NCI-H1105 (cell line): ENCODE measurements around the gene MARCHF7.
"Not testable (repeated sequence)": the region's sequence is repeated elsewhere in the genome, so short reads cannot be mapped to it uniquely, and the experiment has no call there.

Source experiments
- DNase-seq: peaks from one replicate; lab custom pipeline; 2025; lab: John Stamatoyannopoulos, UW

The MARCHF7 gene

DNA sequence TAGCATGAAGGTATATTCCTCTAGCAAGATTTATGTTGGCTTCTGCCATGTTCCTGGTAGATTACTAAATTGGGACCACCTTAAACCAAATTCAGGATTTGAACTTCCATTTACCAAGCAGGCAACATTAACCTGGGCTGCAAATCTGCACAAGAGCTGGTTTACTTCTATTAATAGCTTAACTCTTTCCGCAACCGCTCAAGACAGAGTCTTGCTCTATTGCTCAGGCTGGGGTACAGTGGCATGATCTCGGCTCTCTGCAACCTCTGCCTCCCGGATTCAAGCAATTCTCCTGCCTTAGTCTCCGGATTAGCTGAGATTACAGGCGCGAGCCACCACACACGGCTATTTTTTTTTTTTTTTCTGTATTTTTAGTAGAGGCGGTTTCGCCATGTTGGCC is 8.4 kb downstream of the MARCHF7 start:
- no peak for DNase-seq

- no peak for DNase-seq
Measured at GRCh38 chr2:159722580-159722979, 10.3 kb downstream of the MARCHF7 start.

DNA sequence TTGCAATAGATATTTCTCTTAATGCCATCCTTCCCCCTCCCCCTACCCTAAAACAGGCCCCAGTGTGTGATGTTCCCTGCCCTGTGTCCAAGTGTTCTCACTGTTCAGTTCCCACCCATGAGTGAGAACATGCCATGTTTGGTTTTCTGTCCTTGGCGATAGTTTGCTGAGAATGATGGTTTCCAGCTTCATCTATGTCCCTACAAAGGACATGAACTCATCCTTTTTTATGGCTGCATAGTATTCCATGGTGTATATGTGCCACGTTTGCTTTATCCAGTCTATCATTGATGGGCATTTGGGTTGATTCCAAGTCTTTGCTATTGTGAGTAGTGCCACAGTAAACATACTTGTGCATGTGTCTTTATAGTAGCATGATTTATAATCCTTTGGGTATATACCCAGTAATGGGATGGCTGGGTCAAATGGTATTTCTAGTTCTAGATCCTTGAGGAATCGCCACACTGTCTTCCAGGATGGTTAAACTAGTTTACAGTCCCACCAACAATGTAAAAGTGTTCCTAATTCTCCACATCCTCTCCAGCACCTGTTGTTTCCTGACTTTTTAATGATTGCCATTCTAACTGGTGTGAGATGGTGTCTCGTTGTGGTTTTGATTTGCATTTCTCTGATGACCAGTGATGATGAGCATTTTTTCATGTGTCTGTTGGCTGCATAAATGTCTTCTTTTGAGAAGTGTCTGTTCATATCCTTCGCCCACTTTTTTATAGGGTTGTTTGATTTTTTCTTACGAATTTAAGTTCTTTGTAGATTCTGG is 12.7 kb downstream of the MARCHF7 start:
- not testable (repeated sequence) for DNase-seq

- no peak for DNase-seq
Measured at GRCh38 chr2:159725713-159726112, 13.4 kb downstream of the MARCHF7 start.

- DNase-seq: no peak
Measured at GRCh38 chr2:159728629-159729028, 16.3 kb downstream of the MARCHF7 start.

DNA sequence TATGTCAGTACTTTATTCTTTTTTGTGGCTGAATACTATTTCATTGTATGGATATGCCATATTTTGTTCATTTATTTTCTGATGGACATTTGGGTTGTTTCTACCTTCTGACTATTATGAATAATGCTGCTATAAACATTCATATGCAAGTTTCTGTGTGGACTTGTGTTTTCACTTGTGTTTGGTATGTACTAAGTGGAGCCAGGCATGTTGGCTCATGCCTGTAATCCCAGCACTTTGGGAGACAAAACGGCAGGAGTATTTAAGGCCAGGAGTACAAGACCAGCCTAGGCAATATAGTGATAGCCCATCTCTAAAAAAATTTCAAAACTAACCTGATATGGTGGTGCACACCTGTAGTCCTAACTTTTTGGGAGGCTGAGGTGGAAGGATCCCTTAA is 23.3 kb downstream of the MARCHF7 start:
- no peak for DNase-seq

DNA sequence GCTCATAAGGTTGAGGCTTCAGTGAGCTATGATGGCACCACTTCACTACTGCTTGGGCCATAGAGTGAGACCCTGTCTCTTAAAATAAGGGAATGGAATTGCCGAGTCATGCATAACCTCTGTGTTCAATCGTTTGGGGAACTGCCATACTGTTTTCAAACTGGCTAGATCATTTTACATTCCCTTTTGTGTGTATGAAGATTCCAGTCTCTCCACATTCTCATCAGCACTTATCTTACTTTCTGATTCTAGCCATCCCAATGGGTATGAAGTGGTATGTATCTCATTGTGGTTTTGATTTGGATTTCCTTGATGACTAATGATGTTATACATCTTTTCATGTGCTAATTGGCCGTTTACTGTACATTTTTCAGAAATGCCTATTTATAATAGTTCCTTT is 23.7 kb downstream of the MARCHF7 start:
- no peak for DNase-seq

- DNase-seq: no peak
Measured at GRCh38 chr2:159737292-159737916, 25.1 kb downstream of the MARCHF7 start.

DNA sequence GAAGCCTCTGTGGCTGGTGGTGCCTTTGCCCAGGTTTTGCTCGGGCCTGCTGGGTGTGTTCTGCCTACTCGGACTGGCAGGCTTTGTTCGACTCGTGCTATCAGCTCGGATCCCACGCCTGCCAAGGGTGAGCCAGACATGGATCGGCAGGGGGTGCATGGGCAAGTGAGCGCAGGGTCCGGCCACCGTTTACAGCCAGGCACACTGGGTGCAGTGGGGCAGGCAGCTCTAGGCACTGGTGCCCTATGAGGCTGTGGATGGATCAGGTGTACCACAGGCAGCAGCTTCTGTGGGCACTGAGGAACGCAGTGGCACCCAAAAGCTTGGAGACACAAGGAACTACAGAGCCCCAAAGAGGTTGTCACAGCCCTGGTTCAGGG is 25.6 kb downstream of the MARCHF7 start:
- no peak for DNase-seq

DNA sequence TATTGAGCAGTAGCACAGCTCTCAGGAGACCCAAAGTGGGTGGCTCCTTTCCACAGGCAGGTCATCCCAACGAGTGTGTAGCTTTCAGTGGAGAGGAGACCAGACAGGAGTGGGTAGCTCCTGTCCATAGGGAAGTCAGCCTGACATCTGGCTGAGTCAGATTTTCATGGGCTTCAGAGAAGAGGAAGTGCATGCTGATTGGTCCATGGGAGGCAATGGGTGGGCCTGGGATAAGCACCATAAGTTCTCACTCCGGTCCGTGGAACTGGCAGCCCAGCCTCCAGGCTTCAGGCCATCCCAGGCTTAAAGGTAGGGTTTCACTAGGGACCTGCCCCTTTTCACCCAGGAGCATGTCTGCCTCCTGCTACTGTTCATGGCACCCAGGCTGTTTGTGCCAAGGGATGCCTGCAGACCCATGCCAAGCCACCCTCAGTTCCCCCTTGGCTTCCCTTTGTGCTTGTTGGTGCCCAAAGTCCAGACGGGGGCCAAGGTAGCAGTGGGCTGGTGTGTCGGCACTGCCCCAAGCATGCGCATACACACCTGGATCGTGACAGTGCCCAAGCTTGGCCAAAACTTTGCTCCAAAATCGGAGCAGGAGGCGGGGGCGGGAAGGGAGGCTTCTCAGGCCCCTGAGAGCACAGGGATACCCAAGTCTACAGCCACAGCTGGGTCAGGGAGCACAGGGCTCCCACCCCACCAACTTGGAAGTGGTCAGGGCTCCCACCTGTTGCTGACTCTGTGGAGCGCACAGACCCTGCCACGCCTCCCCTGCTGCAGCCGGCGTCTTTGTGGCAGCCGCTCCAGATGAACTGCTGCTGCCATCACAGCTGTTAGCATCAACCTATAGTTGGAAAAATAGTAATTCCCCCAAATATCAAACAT is 26.4 kb downstream of the MARCHF7 start:
- DNase-seq: no peak

DNA sequence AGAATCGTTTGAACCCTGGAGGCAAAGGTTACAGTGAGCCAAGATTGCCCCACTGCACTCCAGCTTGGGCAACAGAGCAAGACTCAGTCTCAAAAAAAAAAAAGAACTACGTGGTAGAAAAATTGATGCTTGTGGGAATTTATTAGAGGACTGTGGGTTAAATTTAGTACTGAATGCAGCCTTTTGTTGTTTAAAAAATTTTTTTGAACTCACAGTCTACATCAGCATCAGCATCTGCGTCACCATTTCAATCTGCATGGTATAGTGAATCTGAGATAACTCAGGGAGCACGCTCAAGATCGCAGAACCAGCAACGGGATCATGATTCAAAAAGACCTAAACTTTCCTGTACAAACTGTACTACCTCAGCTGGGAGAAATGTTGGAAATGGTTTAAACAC is 30.5 kb downstream of the MARCHF7 start:
- no peak for DNase-seq

DNA sequence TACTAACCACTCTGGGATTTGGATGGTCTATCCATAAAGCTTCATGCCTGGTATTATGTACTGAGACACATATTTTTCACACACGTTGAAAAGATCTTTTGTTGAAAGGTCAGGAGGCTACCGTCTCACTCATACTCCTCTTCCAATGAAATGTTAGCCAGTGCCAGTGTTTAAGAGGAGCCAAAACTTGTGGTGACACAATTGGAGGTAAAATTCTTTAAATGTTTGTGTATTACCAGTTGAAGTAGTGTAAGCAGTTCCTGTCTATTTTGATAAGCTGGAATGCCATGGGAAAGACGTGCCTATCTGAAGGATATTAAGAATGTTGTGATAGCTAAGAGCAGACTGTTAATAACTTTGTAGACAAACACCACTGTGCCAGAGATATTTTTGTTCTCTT is 32.1 kb downstream of the MARCHF7 start:
- DNase-seq: no peak

GRCh38 chr2:159745237-159745636 is 32.9 kb downstream of the MARCHF7 start:
- DNase-seq: not testable (repeated sequence)

DNA sequence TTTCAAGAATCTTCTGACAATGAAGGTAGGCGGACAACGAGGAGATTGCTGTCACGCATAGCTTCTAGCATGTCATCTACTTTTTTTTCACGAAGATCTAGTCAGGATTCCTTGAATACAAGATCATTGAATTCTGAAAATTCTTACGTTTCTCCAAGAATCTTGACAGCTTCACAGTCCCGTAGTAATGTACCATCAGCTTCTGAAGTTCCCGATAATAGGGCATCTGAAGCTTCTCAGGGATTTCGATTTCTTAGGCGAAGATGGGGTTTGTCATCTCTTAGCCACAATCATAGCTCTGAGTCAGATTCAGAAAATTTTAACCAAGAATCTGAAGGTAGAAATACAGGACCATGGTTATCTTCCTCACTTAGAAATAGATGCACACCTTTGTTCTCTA is 35.8 kb downstream of the MARCHF7 start:
- DNase-seq: no peak

DNA sequence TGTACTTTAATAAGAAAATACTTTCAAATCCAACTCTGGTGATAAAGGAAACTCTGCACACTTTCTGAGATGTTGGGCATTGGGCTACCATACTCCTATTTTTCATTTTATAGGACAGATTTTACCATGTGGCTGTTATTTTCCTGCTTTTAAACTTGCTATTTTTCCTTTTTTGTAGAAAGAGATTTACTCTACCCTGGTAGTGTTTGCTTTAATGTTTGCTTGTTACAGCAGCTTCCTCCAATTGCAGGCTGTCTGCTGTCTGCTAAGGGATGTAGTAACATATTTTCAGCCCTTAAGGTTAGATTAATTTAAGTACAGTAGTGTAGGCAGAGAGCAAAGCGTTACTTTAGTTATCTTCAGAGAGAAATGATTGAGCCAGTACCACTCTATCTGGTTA is 38.6 kb downstream of the MARCHF7 start:
- no peak for DNase-seq

GRCh38 chr2:159753797-159754196 is 41.5 kb downstream of the MARCHF7 start:
- no peak for DNase-seq

DNA sequence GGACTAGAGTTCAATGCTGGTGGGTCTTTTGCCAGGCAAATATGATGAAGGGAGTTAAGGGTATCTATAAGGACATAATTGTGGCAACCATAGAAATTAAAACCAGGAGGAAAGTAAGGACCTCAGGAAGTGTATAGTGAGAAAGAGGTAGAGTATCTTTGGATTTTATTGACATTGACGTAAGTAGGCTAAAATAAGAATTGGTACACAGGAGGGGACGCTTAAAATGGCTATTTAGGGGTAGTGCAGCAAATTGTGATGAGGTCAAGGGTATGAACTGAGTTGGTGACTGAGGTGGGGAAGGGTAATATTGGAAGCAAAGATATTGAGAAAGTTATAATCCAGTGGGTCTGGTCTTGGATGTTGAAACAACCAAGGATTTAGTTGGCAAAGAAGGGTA is 42.7 kb downstream of the MARCHF7 start:
- no peak for DNase-seq

GRCh38 chr2:159755788-159756187 is 43.5 kb downstream of the MARCHF7 start:
- no peak for DNase-seq

- DNase-seq: no peak
Measured at GRCh38 chr2:159758239-159758638, 45.9 kb downstream of the MARCHF7 start.

DNA sequence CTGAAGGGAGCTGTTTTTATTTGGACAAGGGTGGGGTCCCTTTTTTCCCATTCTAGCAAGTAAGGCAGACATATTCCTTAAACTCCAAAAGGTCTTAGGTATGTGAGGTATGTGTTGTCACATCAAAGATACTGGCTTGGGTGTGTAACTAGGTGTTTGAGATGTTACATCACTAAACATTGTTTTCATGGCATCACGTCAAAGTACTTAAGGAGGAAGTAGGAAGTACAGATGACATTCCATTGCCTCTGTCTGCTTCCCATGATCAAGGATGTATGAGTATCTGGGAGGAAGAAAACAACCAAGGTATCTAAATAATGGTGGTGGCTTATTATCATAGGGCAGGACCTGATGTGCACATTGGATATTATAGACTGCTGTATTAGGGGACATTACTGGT is 46.4 kb downstream of the MARCHF7 start:
- no peak for DNase-seq

DNA sequence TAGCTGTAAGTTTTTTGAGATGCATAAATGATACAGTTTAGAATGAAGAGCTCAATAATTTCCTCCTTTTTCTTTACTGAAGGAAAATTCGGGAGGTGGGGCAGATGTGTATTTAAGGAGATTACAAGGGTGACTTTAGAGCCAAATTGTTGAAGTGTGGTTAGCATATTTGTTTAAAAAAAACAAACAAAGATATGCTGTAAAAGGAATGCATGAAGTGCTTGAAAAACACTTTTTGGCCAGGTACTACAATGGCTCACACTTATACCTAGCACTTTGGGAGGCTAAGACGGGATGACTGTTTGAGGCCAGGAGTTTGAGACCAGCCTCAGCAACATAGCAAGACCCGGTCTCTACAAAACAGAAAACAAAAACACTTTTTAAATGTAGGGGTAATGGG is 47.3 kb downstream of the MARCHF7 start:
- DNase-seq: no peak

GRCh38 chr2:159760326-159760725 is 48.0 kb downstream of the MARCHF7 start:
- no peak for DNase-seq

DNA sequence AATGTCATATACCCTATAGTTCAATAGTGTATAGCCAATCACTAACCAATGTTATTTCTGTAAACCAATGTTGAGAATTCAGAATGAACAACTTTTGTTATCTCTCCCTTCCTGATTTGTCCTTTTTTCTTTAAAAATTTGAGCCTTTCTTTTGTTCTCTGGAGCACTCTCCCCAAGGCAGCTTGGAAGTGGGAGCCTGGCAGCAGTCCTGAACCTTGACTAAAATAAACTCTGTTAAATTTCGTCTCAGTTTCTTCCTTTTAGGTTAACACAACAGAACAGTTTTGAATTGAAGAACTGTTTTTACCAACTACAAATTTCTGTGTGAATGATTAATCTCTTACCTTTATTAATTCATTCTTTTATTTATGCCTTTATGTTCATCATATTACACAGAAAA is 49.8 kb downstream of the MARCHF7 start:
- no peak for DNase-seq
